T47D (cell line): ENCODE results near the gene TMEM37.

Experiments
- DNase-seq, 2 experiments: peaks; one replicate each; pipeline versions ENCODE4 v3.0.0 to v3.0.0-alpha.2; 2011 to 2012; ENCODE audit warnings: low read depth in 1 of 2, low spot score in 1 of 2
- JUND ChIP-seq: IDR thresholded peaks from 2 replicates; pipeline ENCODE4 v1.6.1; 2012; ENCODE audit warnings: low read depth
- in situ Hi-C: cut with HindIII; loops from 2 replicates; pipeline ENCODE4 v1.10.0; 2016; ENCODE audit warnings: low sequenced_read_pairs, low pct_unique_long_range_greater_than_20kb

The TMEM37 gene

DNA sequence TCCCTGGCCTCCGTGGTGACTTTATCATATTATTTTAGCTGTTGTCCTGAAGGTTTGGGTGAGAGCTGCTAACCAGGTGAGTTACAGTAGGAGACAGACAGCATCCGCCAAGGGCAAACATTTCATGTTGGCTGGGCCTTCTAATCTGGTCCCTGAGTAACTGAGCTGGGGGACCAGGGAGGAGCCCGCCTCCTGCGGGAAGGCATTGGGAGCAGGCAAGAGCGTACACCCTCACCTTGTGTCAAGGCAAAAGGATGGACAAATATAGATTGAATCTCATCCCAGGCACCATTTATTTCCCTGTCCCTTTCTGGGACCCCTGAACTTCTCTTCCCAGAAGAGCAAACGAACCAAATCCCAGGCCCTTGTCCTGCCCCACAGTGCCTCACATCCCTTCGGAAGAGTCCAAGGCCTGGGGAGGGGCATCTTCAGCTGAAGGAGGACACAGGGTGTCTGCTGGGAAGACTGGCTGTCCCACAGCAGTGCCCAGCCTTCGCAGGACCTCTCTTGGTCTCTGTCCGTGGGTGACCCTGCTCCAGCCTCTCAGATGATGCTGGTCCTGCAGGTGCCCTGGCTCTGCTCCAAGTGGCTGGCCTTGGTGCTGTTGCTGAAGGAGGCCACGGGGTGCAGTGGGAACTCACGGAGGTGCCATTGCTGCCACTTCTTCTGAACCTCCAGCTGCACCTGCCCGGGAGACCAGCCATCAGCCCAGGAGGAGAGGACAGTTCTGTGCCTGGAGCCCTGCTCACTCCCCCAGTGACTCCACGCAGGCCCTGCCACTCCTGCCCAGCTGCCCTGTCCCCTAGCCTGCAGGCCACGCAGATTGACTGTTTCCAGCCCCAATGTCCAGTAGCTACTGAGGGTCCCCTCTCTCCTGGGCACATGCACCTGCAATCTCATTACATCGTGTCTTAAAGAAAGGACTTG lies 8.2 kb downstream of the TMEM37 start:
- in situ Hi-C loops = no loop called here
- TF ChIP-seq JUND = no peak
- DNase-seq = no peak

DNA sequence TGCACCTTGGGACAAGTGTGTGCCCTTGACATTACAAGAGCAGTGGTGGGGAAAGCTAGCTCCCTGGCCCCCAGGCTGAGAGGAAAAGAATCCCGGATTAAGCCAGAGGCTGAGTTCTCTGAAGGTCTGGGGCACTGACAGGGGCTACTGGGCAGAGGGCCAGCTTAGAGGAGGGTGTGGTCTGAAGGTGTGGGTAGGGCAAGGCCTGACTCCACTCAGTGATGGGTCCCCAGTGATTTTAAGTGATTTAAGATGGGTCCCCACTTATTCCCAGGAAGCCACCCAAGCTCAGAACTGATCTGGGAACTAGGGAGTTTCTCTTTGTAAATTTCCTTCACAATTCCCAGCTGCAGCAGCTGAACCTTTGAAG lies 8.8 kb downstream of the TMEM37 start:
- DNase-seq = no peak
- no peak for TF ChIP-seq JUND
- in situ Hi-C loops = no loop called here

- in situ Hi-C loops = no loop called here
- no peak for DNase-seq
- TF ChIP-seq JUND = no peak
These were observed 9.2 kb downstream of the TMEM37 start for GRCh38 chr2:119440873-119441272.

- TF ChIP-seq JUND = no peak
- no peak for DNase-seq
- in situ Hi-C loops = no loop called here
These were observed 9.9 kb downstream of the TMEM37 start for GRCh38 chr2:119441376-119442225.

DNA sequence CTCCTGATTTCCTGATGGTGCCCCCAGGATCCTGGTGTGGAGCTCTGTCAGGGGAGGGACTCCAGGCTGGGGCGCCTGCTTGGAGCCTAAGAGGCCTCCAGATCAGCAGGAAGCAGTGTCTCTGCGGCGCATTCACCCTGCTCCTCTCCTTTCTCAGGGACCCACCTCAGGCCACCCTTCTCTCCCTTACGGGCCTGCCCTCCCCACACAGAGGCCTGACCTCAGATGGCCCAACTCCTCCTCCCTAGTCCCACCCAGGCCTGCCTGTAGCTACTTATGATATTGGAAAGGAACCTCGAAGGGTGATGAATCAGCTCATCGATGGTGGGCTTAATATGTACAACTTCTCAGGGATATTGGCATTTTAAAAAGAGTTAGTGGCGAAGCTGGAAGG lies 10.6 kb downstream of the TMEM37 start:
- in situ Hi-C loops = no loop called here
- TF ChIP-seq JUND = no peak
- no peak for DNase-seq

DNA sequence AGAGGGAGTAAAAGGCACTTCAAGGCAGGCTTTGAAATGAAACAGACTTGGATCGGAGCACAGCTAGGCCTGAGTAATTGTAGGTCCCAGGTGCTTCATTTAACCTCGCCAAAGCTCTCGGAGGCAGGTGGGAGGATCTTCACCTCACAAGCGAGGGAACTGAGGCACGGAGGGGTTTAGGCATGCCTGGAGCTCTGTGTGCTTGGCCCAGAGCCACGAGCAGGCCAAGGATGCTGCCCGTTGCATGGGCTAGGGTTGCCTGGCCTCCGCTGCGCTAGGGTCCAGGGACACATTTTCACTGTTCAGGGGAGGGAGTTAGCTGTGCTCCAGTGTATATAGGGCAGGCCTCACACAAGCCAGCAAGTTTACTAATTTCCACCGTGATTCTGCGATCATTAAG lies 11.2 kb downstream of the TMEM37 start:
- in situ Hi-C loops = no loop called here
- DNase-seq = no peak
- TF ChIP-seq JUND = no peak

- in situ Hi-C loops = no loop called here
- no peak for TF ChIP-seq JUND
- DNase-seq = no peak
These were observed 14.4 kb downstream of the TMEM37 start for GRCh38 chr2:119446037-119446436.

DNA sequence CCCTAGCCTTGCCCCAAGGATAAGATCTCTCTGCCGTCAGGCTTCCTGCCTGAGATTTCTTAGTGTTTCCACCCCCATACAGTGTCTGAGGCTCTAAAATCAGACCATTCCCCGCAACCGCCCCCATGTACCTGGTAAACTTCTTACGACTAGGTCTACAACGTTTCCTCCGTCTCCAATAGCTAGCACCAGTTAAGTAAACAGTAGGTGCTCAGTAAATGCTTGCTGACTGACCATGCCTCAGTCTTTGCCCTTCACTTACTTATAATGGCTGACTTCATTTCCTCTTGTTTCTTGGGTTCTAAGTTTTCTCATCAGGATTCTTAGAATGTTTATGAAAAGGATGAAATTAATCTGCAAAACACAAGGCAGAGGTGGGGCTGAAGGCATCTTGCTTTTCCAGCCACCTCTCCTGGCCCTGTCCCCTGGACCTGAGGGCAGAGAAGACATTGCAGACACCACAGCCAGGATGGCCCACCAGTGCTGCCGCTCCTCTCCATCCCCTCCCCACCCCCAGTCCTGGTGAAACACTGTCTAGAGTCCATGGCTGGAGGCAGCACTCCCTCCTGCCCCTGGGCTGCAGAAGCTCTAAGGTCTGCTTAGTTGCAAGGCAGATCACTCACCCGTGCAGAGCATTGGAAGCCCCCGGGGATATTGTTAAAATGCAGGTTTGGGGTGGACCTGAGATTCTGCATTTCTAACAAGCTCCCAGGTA lies 16.9 kb downstream of the TMEM37 start:
- in situ Hi-C loops = no loop called here
- DNase-seq = no peak
- TF ChIP-seq JUND = no peak

DNA sequence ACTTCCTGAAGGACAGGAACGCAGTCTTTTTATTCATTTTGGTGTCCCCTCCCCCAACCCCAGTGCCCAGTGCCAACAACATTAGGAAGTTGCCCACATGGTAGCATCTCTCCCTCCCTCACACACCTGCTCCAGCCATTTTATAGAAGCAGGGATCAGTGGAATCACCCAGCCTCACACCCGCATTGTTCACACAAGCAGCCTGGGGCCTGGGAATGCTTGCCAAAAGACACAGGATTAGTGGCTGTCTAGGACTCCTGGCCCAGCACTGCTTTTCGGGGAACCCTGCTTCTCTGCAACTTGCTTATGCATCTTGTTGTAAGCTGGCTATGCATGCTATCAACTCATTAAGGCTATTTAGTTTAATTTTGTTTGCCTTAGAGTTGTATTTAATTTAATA lies 17.9 kb downstream of the TMEM37 start:
- TF ChIP-seq JUND = no peak
- DNase-seq = peak in 1 of 2 experiments; percentile 56
- in situ Hi-C loops = no loop called here

DNA sequence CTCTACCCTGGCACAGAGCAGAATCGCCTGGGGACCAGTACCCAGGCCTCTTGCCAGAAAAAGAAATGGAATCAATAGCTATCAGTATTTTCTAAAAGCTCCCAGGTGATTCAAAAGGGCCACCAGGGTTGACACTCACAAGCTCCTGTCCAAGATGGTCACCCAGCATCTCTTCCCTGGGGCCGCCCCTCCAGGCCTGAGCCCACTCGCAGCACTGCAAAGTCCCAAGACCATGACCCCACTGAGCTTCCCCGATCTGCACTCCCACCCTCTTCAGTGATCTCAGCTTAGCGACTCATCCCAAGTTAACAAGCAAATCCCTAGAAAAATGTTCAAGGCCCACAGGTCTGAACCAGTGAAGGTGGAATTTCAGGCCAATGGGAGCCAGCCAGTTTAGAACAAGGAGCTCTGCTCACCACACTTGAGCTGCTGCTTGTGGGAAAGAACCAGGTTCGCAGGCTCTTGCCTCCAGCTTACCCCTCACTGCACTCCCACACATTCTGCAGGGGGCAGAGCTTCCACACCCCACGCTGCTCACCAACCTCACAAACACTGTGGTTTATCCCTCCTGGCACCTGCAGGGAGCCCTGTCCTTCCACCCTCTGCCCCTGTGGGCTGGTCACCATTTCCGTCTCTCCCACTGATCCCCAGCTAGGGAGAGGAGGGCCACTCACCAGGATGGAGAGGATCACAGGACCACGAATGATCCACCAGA lies 19.8 kb downstream of the TMEM37 start:
- no peak for TF ChIP-seq JUND
- in situ Hi-C loops = no loop called here
- DNase-seq = no peak

- DNase-seq = no peak
- in situ Hi-C loops = no loop called here
- TF ChIP-seq JUND = no peak
These were observed 22.4 kb downstream of the TMEM37 start for GRCh38 chr2:119453972-119454593.
